Heart left ventricle (tissue), 16 donors: ENCODE measurements around the gene MMRN2. TPM values are rescaled to one million over a fixed set of nuclear protein-coding genes. Genes with fewer than 3 reads are reported as not detected.

Source experiments
- ATAC-seq, 4 donors: fragments of 200-7000 bp; cut with Tn5 transposase; one replicate each; pipeline ENCODE4 v1.9.1; 2020 to 2022; ENCODE audit warnings: moderate library complexity in 4 of 4, mild to moderate bottlenecking in 3 of 4, moderate number of reproducible peaks in 1 of 4
- DNase-seq, 5 donors: peaks; one replicate each; pipeline ENCODE4 v3.0.0-alpha.2; 2020
- H3K27ac ChIP-seq, 12 donors: fragments of 200-600 bp; sonication (generic) in 4 of 12; one replicate each; pipeline versions ENCODE4 v1.5.0 to v1.8.0; 2016 to 2022; ENCODE audit warnings: mild to moderate bottlenecking in 2 of 12
- H3K27me3 ChIP-seq, 9 donors: fragments of 200-600 bp; sonication (generic) in 2 of 9; one replicate each; pipeline versions ENCODE4 v1.5.1 to v1.8.0; 2016 to 2022; ENCODE audit warnings: mild to moderate bottlenecking in 3 of 9
- H3K36me3 ChIP-seq, 9 donors: fragments of 200-600 bp; sonication (generic) in 2 of 9; one replicate each; pipeline versions ENCODE4 v1.5.0 to v1.8.0; 2018 to 2022; ENCODE audit warnings: mild to moderate bottlenecking in 2 of 9
- H3K4me1 ChIP-seq, 12 donors: fragments of 200-600 bp; sonication (generic) in 4 of 12; one replicate each; pipeline versions ENCODE4 v1.5.0 to v1.8.0; 2016 to 2022; ENCODE audit warnings: mild to moderate bottlenecking in 3 of 12
- H3K4me3 ChIP-seq, 12 donors: fragments of 200-600 bp; sonication (generic) in 4 of 12; one replicate each; pipeline versions ENCODE4 v1.5.0 to v1.8.0; 2017 to 2022; ENCODE audit warnings: mild to moderate bottlenecking in 9 of 12, moderate library complexity in 4 of 12
- H3K9me3 ChIP-seq, 12 donors: fragments of 200-600 bp; sonication (generic) in 4 of 12; one replicate each; pipeline versions ENCODE4 v1.5.0 to v1.8.0; 2016 to 2022; ENCODE audit warnings: mild to moderate bottlenecking in 1 of 12
- POLR2A ChIP-seq, 2 donors: fragments of 450-650 bp; IDR thresholded peaks; one replicate each; pipeline ENCODE4 v1.6.1; 2017; ENCODE audit warnings: antibody characterized with exemption in 2 of 2, mild to moderate bottlenecking in 2 of 2, moderate library complexity in 2 of 2
- WGBS, 4 donors: extraction: QIAGEN DNeasy Blood & Tissue Kit in 2 of 4; methylation state at CpG; one replicate each; pipeline versions ENCODE4 v1.1.5 to v1.1.7; 2013 to 2018; 5-methylcytosine and 5-hydroxymethylcytosine counted together
- intact Hi-C, 10 donors: fragments of 100-400 bp; cut with DNase I; formaldehyde crosslinking; loops; one replicate each; pipeline versions ENCODE4 v1.11.1 to v1.14.2; 2022
- polyA plus RNA-seq, 2 donors: library from polyadenylated mRNA; stranded (reverse); fragments of 200-250 nt; gene quantifications; one replicate each; pipeline ENCODE4 v1.2.3, GENCODE V29; 2013
- total RNA-seq, 9 donors: library from RNA; depleted of rRNA in 2 of 9; stranded (reverse); fragments of >200 nt in 2 of 9; fragmentation: NEBNext Ultra II Directional in 3 of 9; extraction: Animal tissue kit (Norgen Biotek cat#: 25700) in 3 of 9; gene quantifications; one replicate each; pipeline versions ENCODE4 v1.1.0 to v1.2.4, GENCODE V29; 2016 to 2023
- TF ChIP-seq, protein P1 (sequence below), 12 donors: fragments of 200-600 bp; sonication (generic) in 4 of 12; IDR thresholded peaks; one replicate each; pipeline versions ENCODE4 v1.5.0 to v1.8.0; 2018 to 2022; ENCODE audit warnings: antibody characterized with exemption in 12 of 12, mild to moderate bottlenecking in 5 of 12
- donor health status: ischemic (EF 13 %, LVEDD 7.1; RV severe dilation, severe dysfunction).
- donor health status: healthy with polysubstance abuse.
- donor health status: DM: no; HTN: yes; CAD: no.
- donor health status: DM: no; HTN: no; CAD: no.
- donor health status: ischemic (EF 25% LVEDD 6.9; RV normal size, moderate dysfunction).
- donor health status: ischemic (EF 25% LVEDD 5.7; RV mildly dilated, moderate dysfunction).
- donor health status: healthy.
- donor health status: DM: yes; HTN: yes; CAD: no.
- donor health status: ischemic (EF 35%, LVEDD 5.7; RV mildly dilated, moderate dysfunction).
- donor health status: nonischemic (EF 11% LVEDD 7.7; RV severe dilation, severe dysfunction).
- donor health status: DM: yes; HTN: yes; CAD: no.
- donor health status: PGD.
- donor health status: ischemic (EF 29% LVEDD 5.4; RV normal size, mild dysfunction).
- donor health status: nonischemic (EF 23%, LVEDD 6.1; RV moderate dilation, normal function).

MMRN2 gene
- total and polyA plus RNA-seq, 11 donors = 15.8 to 93.0 (median 32.7) TPM

DNA sequence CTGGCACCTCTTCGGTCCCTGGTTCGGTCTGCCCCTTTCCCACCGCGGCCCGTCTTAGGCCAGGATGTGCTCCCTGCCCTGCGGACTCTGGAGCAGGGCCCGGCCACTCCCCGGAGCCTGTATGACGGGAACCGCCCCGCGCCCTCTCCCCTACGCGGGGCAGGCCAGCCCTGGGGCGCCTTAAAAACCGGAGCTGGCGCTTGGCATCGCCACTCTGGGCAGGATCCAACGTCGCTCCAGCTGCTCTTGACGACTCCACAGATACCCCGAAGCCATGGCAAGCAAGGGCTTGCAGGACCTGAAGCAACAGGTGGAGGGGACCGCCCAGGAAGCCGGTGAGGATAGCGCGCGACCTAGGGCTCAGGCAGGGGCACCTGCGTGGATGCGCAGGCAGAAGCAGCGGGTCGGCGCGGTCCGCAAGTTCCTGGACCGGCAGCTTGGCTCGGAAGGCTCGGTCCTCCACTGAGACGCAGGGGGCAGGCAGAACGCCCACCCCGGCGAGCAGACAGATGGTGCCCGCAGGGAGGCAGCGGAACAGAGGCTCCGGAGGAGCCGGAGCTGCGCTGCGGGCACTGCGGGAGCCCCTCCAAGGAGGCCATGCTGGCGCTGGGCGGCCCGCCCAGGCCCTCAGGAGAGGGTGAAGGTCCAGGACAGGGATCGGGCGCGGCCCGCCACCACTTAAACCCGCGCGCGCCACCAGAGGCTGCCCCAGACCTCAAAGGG, 11.0 kb upstream of the MMRN2 start, which contains the start of gene ADIRF:
Gene ADIRF, plus strand, starts transcription at position 212 of the 723 bp plus-strand sequence. Its CDS starts 63 bp downstream, at position 275.
- Histone ChIP-seq H3K4me1 (peaks cover 7 to 73% (median 47%) of the 10 kb centered on the region in 12 donors), H3K36me3 (no peaks in the 10 kb centered on the region), H3K4me3 (peak within 1 kb of the TSS; percentile 54 to 84 (median 65)), H3K9me3 (no peaks in the 10 kb centered on the region), H3K27ac (peak within 1 kb of the TSS; percentile 77 to 98 (median 92)), H3K27me3 (peaks cover 0 to 11% (median 0%) of the 10 kb centered on the region in 9 donors)
- TF ChIP-seq, protein P1, sequence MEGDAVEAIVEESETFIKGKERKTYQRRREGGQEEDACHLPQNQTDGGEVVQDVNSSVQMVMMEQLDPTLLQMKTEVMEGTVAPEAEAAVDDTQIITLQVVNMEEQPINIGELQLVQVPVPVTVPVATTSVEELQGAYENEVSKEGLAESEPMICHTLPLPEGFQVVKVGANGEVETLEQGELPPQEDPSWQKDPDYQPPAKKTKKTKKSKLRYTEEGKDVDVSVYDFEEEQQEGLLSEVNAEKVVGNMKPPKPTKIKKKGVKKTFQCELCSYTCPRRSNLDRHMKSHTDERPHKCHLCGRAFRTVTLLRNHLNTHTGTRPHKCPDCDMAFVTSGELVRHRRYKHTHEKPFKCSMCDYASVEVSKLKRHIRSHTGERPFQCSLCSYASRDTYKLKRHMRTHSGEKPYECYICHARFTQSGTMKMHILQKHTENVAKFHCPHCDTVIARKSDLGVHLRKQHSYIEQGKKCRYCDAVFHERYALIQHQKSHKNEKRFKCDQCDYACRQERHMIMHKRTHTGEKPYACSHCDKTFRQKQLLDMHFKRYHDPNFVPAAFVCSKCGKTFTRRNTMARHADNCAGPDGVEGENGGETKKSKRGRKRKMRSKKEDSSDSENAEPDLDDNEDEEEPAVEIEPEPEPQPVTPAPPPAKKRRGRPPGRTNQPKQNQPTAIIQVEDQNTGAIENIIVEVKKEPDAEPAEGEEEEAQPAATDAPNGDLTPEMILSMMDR (IDR thresholded peaks at IDR 0.05) = no peak
- TF ChIP-seq POLR2A (IDR thresholded peaks at IDR 0.05) = peak in 1 of 2 donors; percentile 64
- peak in 3 of 4 donors; percentile 14 to 21 (median 20) for ATAC-seq
- intact Hi-C loops = no loop called here
- 12 to 28% (median 18%) methylated on average over 32 to 59 of the region's 59 CpGs for WGBS, 4 donors
- peak; percentile 67 to 82 (median 72) for DNase-seq

DNA sequence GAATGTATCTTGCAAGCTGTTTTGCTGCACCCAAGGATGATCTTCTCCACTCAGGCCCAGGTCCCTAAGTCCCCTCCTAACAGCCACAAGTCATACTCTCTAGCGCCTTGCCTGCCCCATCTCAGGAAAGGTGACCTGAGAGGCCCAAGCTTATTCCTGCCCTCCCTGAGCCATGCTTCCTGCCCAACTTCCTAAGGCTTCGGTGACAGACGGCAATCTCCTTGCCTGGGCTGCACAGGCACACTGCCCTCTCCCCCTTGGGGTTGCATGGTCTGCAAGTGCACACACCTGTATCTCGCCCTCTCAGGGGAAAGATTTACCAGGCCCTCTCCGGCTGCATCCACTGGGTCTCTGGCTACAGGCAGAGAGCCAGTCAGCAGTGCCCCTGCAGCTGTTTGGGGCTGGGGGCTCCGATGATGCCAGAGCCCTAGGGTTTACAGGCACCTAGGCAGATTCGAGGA, 10.1 kb upstream of the MMRN2 start:
- Histone ChIP-seq H3K4me1 (peaks cover 7 to 73% (median 47%) of the 10 kb centered on the region in 12 donors), H3K4me3 (peak overlapping the region in 9 of 12 donors; percentile 54 to 84 (median 69)), H3K27me3 (peaks cover 0 to 11% (median 0%) of the 10 kb centered on the region in 9 donors), H3K27ac (peak overlapping the region in 10 of 12 donors; percentile 77 to 98 (median 92)), H3K9me3 (no peaks in the 10 kb centered on the region), H3K36me3 (no peaks in the 10 kb centered on the region)
- ATAC-seq (no peak), DNase-seq (peak in 2 of 5 donors; percentile 19 to 54)
- 57 to 83% (median 74%) methylated on average over 6 to 7 of the region's 7 CpGs for WGBS, 4 donors
- TF ChIP-seq, protein P1 (IDR thresholded peaks at IDR 0.05) = peak in 1 of 12 donors; percentile 2
- no peak for TF ChIP-seq POLR2A (IDR thresholded peaks at IDR 0.05)
- intact Hi-C loops = loop anchor here in 1 of 10 donors (2.0 kb wide), 1 partner anchor 29 kb away; no protein-coding TSS in a partner anchor

DNA sequence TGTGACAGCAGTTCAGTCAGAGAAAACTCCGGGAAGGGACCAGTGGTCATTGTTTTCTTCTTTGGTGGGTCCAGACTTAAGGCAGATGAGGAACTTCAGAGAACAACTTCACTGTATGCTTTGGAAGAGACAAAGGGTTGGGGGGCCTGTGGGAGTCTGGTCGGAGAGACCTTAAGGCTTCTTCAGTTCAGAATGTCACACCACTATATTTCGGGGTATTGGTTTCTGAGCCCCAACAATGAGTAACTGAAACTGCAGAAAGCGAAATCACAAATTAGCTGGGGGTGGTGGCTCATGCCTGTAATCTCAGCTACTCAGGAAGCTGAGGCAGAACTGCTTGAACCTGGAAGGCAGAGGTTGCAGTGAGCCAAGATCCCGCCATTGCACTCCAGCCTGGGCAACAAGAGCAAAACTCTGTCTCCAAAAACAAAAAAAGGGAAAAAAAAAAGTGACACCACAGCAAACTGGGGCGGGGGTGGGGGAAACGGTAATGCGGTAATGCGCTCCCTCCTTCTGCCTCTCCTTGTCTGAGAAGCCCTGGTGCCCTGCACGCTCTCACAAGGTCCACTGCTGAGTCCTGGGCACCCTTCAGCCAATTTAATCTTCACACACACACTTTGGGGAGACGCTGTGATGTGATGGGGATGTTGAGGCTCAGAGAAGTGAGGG, 8.7 kb upstream of the MMRN2 start:
- no peak for ATAC-seq
- 58 to 67% (median 63%) methylated on average over 11 of the region's 11 CpGs for WGBS, 4 donors
- TF ChIP-seq, protein P1 (IDR thresholded peaks at IDR 0.05) = no peak
- TF ChIP-seq POLR2A (IDR thresholded peaks at IDR 0.05) = no peak
- peaks cover 0 to 11% (median 0%) of the 10 kb centered on the region in 9 donors for H3K27me3 ChIP-seq
- intact Hi-C loops = loop anchor here in 2 of 10 donors (1.0 to 2.0 kb wide), 2 partner anchors 21 to 27 kb away; no protein-coding TSS in a partner anchor
- H3K9me3 ChIP-seq = no peaks in the 10 kb centered on the region
- no peak for DNase-seq
- H3K4me1 ChIP-seq = peaks cover 2 to 62% (median 39%) of the 10 kb centered on the region in 12 donors
- H3K27ac ChIP-seq = peak overlapping the region in 8 of 12 donors; percentile 12 to 63 (median 42)
- no peaks in the 10 kb centered on the region for H3K36me3 ChIP-seq
- peak overlapping the region in 7 of 12 donors; percentile 1 to 37 (median 17) for H3K4me3 ChIP-seq

DNA sequence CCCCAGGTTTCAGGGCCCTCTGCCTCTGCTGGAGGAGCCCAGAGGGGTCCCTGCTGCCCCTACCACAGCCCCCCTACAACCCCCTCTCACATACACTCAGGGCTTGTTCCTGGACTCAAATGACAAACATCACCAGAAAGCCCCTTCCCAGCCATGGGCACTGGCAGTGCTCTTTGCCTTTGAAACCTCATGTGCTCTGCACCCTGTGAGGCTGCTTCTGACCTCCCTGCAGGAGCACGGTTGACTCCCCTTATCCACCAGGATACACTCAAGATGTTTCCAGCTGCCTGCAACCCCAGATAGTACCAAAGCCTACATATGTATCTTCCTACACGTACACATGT, 7.4 kb upstream of the MMRN2 start:
- ATAC-seq = no peak
- H3K4me1 ChIP-seq = peaks cover 3 to 60% (median 40%) of the 10 kb centered on the region in 12 donors
- DNase-seq = peak in 2 of 5 donors; percentile 13 to 21
- peaks cover 0 to 11% (median 0%) of the 10 kb centered on the region in 9 donors for H3K27me3 ChIP-seq
- intact Hi-C loops = no loop called here
- WGBS, 4 donors = 86 to 93% (median 90%) methylated on average over 2 of the region's 2 CpGs
- H3K4me3 ChIP-seq = no peak overlapping the region
- H3K27ac ChIP-seq = no peak overlapping the region
- no peak for TF ChIP-seq POLR2A (IDR thresholded peaks at IDR 0.05)
- TF ChIP-seq, protein P1 (IDR thresholded peaks at IDR 0.05) = no peak
- H3K9me3 ChIP-seq = no peaks in the 10 kb centered on the region
- no peaks in the 10 kb centered on the region for H3K36me3 ChIP-seq
